SK-N-SH treated with all-trans-retinoic acid at 6 μM for 48 hours (cell line): ENCODE data around the gene RAB32.
"Not testable (repeated sequence)": the region's sequence is repeated elsewhere in the genome, so short reads cannot be mapped to it uniquely, and the experiment has no call there.

ENCODE experiments used
- BACH2 ChIP-seq: fragments of 250-450 bp; sonication (Bioruptor Pico); IDR thresholded peaks from 2 replicates; pipeline ENCODE4 v1.9.0; 2021; ENCODE audit warnings: mild to moderate bottlenecking, borderline replicate concordance
- CSRNP3 ChIP-seq: fragments of 250-450 bp; sonication (Bioruptor Pico); IDR thresholded peaks from 2 replicates; pipeline ENCODE4 v1.5.1; 2021; ENCODE audit warnings: mild to moderate bottlenecking, moderate library complexity
- ISL1 ChIP-seq: fragments of 250-450 bp; sonication (Bioruptor Pico); IDR thresholded peaks from 2 replicates; pipeline ENCODE4 v2.1.2; 2022; ENCODE audit warnings: mild to moderate bottlenecking, moderate library complexity
- TOX ChIP-seq: fragments of 250-450 bp; sonication (Bioruptor Pico); IDR thresholded peaks from 2 replicates; pipeline ENCODE4 v1.8.0; 2021; ENCODE audit warnings: mild to moderate bottlenecking, moderate library complexity, borderline replicate concordance
- ZC3H10 ChIP-seq: fragments of 250-450 bp; sonication (Bioruptor Pico); IDR thresholded peaks from 2 replicates; pipeline ENCODE4 v1.5.1; 2021; ENCODE audit warnings: mild to moderate bottlenecking, moderate library complexity
- ZFP3 ChIP-seq: fragments of 250-450 bp; sonication (Bioruptor Pico); IDR thresholded peaks from 2 replicates; pipeline ENCODE4 v1.5.0; 2020; ENCODE audit warnings: mild to moderate bottlenecking, moderate library complexity
- ZFP30 ChIP-seq: fragments of 450-650 bp; formaldehyde crosslinking; IDR thresholded peaks from 2 replicates; pipeline ENCODE4 v1.5.0; 2022; ENCODE audit warnings: mild to moderate bottlenecking, moderate library complexity

GRCh38 chr6:146568619-146569018 lies 25.0 kb downstream of the RAB32 start:
- TF ChIP-seq CSRNP3 (CRISPR knock-in tag); TOX (CRISPR knock-in tag); ZC3H10; BACH2; ZFP30 (CRISPR knock-in tag); ISL1; ZFP3: not testable (repeated sequence)
